Measurements from ENCODE around the gene FCN3.

The FCN3 gene

DNA sequence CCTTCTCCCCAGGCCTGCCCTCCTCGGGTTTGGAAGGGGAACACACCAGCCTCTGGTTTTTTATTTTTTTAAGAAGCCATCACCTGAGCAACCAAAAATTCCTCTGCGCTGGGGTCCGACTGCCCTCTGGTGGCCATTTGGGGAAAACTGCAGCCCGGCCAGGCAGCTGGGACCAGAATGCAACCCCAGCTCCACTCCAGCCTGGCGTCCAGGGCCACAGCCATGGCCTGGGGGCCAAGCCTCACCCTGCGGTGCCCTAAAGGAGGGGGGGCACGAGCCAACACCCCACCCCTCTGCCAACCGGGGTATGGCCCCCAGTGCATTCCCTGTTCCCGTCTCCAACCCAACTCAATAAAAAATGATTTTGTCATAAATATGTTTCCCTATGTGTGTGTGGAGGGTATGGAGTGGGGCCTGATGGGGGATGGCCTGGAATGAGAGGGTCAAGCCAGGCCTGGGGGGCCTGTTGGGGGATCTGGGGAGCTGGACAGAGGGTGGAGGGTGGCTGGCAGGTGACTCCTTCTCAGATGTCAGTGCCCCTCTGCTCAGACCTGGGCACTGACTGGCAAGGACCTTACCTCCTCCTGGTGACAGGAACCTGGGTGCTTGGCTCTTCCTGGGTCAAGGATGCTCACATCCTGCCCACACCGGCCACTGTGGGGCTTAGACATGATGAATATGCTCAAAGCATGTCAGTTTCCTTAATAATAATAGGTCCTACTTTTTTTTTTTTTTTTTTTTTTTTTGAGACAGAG is 21.0 kb upstream of the FCN3 start:
- TF ChIP-seq POLR2AphosphoS5 (IDR thresholded peaks at IDR 0.05; ENCODE audit: borderline replicate concordance, low read depth, low read length) (no peak), FOXP2 (optimal IDR thresholded peaks at IDR 0.05; ENCODE audit: control extremely low read depth, extremely low read length, insufficient read depth) (no peak), EZH2 (IDR thresholded peaks at IDR 0.05) (no peak)
- H3K36me3 ChIP-seq (ENCODE audit: insufficient read depth, low read length), result no peaks in the 10 kb centered on the region
- no peak overlapping the region for H3K4me3 ChIP-seq
- H3K9ac ChIP-seq (ENCODE audit: insufficient read length), result no peak overlapping the region
- H3K9me3 ChIP-seq (ENCODE audit: low read depth, low read length), result no peaks in the 10 kb centered on the region
- no peak for DNase-seq (ENCODE audit: low read depth, low spot score)
- no peak overlapping the region for H3K27ac ChIP-seq

DNA sequence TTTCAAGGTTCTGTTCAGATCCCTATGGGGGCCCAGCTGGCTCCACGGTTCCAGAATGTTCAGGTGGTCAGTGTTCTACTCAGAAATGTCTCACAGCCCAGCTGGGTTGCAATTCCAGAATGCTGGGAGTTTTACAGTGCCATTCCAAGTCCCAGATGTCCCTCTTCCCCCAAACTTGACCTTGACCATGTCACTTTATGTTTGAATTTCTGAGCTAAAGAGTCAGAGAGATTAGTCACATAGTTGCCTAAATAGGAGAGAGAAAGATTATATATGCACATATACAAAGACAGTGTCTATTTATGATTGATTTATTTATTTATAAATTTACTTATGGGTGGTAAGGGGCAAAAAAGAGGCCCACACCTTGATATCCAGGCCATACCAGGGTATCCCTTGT is 20.3 kb upstream of the FCN3 start:
- Histone ChIP-seq H3K9ac (ENCODE audit: insufficient read length) (no peak overlapping the region), H3K27ac (no peak overlapping the region), H3K4me3 (no peak overlapping the region), H3K9me3 (ENCODE audit: low read depth, low read length) (no peaks in the 10 kb centered on the region), H3K36me3 (ENCODE audit: insufficient read depth, low read length) (no peaks in the 10 kb centered on the region)
- TF ChIP-seq EZH2 (IDR thresholded peaks at IDR 0.05), result no peak
- TF ChIP-seq FOXP2 (optimal IDR thresholded peaks at IDR 0.05; ENCODE audit: control extremely low read depth, extremely low read length, insufficient read depth), result no peak
- TF ChIP-seq POLR2AphosphoS5 (IDR thresholded peaks at IDR 0.05; ENCODE audit: borderline replicate concordance, low read depth, low read length), result no peak
- no peak for DNase-seq (ENCODE audit: low read depth, low spot score)

DNA sequence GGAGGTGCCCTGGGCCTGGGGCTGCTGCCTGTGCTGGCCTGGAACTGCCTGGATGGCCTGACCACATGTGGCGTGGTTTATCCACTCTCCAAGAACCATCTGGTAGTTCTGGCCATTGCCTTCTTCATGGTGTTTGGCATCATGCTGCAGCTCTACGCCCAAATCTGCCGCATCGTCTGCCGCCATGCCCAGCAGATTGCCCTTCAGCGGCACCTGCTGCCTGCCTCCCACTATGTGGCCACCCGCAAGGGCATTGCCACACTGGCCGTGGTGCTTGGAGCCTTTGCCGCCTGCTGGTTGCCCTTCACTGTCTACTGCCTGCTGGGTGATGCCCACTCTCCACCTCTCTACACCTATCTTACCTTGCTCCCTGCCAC is 19.6 kb upstream of the FCN3 start:
- H3K36me3 ChIP-seq (ENCODE audit: insufficient read depth, low read length), result no peaks in the 10 kb centered on the region
- H3K9me3 ChIP-seq (ENCODE audit: low read depth, low read length), result no peaks in the 10 kb centered on the region
- no peak for DNase-seq (ENCODE audit: low read depth, low spot score)
- H3K4me3 ChIP-seq, result no peak overlapping the region
- TF ChIP-seq EZH2 (IDR thresholded peaks at IDR 0.05) (no peak), POLR2AphosphoS5 (IDR thresholded peaks at IDR 0.05; ENCODE audit: borderline replicate concordance, low read depth, low read length) (no peak), FOXP2 (optimal IDR thresholded peaks at IDR 0.05; ENCODE audit: control extremely low read depth, extremely low read length, insufficient read depth) (no peak)
- no peak overlapping the region for H3K27ac ChIP-seq
- no peak overlapping the region for H3K9ac ChIP-seq (ENCODE audit: insufficient read length)

DNA sequence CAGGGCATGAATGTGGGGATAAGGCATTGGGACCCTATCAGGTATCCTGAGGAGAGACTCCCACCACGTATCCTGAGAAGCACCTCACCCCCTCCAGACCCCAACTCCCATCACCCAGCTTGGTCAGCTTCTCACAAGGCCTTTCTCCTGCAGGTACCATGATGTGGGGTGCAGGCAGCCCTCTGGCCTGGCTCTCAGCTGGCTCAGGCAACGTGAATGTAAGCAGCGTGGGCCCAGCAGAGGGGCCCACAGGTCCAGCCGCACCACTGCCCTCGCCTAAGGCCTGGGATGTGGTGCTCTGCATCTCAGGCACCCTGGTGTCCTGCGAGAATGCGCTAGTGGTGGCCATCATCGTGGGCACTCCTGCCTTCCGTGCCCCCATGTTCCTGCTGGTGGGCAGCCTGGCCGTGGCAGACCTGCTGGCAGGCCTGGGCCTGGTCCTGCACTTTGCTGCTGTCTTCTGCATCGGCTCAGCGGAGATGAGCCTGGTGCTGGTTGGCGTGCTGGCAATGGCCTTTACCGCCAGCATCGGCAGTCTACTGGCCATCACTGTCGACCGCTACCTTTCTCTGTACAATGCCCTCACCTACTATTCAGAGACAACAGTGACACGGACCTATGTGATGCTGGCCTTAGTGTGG is 19.1 kb upstream of the FCN3 start:
- no peak overlapping the region for H3K4me3 ChIP-seq
- H3K9ac ChIP-seq (ENCODE audit: insufficient read length), result no peak overlapping the region
- no peak overlapping the region for H3K27ac ChIP-seq

DNA sequence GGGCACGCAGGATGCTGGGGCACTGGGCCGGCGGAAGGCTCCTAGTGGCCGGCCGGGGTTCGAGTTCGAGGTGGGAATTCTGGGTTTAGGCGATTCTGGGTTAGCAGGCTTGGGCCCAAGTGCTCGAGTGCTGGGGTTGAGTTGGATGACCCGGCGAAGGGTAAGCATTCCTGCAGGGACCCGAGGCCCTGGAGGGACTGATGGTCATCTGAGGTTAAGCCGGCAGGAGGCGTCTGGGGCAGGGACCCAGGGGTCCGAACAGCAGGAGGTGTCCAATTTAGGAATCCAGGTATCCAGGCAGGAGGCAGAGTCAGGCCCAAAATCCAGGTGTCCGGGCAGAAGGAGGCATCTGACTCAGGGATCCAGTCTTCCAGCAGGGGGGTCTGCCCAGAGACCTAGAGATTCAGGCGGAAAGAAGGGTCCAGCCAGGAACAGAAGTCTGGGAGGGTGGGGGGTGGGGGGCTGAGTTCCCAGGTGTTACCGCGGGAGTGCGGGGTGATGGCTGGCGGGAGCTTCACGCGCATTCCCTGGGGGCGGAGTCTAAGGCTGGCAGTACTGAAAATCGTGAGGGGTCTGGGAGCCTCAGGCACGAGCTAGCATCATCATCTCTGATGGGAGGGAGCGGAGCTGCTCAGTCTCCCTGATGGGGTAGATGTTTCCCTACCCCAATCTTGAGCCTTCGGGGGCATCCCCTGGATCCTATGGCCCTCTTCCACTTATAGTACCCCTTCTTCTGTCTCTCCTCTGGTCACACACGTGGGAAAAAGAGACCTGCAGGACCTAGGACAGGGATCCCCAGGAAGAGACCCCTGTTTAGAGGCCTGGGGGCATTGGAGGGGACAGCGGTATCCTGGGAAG is 18.4 kb upstream of the FCN3 start:
- TF ChIP-seq FOXP2 (optimal IDR thresholded peaks at IDR 0.05; ENCODE audit: control extremely low read depth, extremely low read length, insufficient read depth), result no peak
- TF ChIP-seq EZH2 (IDR thresholded peaks at IDR 0.05), result no peak
- TF ChIP-seq POLR2AphosphoS5 (IDR thresholded peaks at IDR 0.05; ENCODE audit: borderline replicate concordance, low read depth, low read length), result no peak
- Histone ChIP-seq H3K27ac (no peak overlapping the region), H3K36me3 (ENCODE audit: insufficient read depth, low read length) (no peaks in the 10 kb centered on the region)

More for the DNA sequence above, 19.1 kb upstream of the FCN3 start:
- DNase-seq (ENCODE audit: low read depth, low spot score), result no peak
- no peak for TF ChIP-seq EZH2 (IDR thresholded peaks at IDR 0.05)
- TF ChIP-seq FOXP2 (optimal IDR thresholded peaks at IDR 0.05; ENCODE audit: control extremely low read depth, extremely low read length, insufficient read depth), result no peak
- TF ChIP-seq POLR2AphosphoS5 (IDR thresholded peaks at IDR 0.05; ENCODE audit: borderline replicate concordance, low read depth, low read length), result no peak
- H3K36me3 ChIP-seq (ENCODE audit: insufficient read depth, low read length), result no peaks in the 10 kb centered on the region
- no peaks in the 10 kb centered on the region for H3K9me3 ChIP-seq (ENCODE audit: low read depth, low read length)

DNA sequence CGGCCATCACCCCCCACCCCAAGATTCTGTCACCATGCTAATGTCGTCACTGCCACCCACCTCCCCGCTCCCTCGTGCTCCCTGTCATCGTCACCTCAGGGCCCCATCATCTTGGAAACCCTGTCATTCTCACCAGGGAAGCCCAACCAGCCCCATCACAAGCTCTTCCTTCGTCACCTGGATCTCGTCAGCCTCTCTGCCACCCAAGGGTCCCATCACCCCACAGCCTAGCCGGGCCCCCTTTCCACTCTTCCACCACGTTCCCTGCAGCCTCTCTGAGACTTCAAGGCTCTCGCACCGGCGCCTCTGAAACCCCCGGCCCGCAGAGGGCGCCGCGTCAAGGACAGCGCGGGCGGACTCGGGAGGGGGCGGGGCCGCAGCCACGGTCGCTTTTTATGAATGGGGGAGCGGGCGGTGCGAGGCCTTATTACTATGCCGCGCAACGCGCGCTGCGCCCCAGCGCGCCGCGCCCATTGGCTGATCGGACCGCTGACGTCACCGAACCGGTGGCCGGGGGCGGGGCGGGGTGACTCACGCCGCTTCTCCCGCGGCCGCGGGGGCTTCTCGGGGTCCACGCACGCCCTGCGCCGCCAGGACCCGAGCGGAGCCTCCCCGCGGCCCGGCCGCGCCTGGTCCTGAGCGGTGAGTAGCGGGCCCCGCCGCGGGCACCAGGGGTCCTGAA is 17.6 kb upstream of the FCN3 start, which contains the start of gene GPR3:
GPR3 (plus strand) TSS at position 527 of the 682 bp plus-strand sequence. CDS start 1,177 bp downstream, outside the sequence.
- Histone ChIP-seq H3K9ac (ENCODE audit: insufficient read length) (peak within 1 kb of the TSS; percentile 75), H3K9me3 (ENCODE audit: low read depth, low read length) (no peaks in the 10 kb centered on the region), H3K4me3 (peak within 1 kb of the TSS; percentile 88), H3K36me3 (ENCODE audit: insufficient read depth, low read length) (no peaks in the 10 kb centered on the region), H3K27ac (no peak within 1 kb of the TSS)
- DNase-seq (ENCODE audit: low read depth, low spot score), result no peak
- TF ChIP-seq POLR2AphosphoS5 (IDR thresholded peaks at IDR 0.05; ENCODE audit: borderline replicate concordance, low read depth, low read length) (no peak), EZH2 (IDR thresholded peaks at IDR 0.05) (no peak), FOXP2 (optimal IDR thresholded peaks at IDR 0.05; ENCODE audit: control extremely low read depth, extremely low read length, insufficient read depth) (no peak)

More for the DNA sequence above, 18.4 kb upstream of the FCN3 start:
- H3K4me3 ChIP-seq, result peak overlapping the region; percentile 88
- no peaks in the 10 kb centered on the region for H3K9me3 ChIP-seq (ENCODE audit: low read depth, low read length)
- H3K9ac ChIP-seq (ENCODE audit: insufficient read length), result peak overlapping the region; percentile 75
- DNase-seq (ENCODE audit: low read depth, low spot score), result no peak

DNA sequence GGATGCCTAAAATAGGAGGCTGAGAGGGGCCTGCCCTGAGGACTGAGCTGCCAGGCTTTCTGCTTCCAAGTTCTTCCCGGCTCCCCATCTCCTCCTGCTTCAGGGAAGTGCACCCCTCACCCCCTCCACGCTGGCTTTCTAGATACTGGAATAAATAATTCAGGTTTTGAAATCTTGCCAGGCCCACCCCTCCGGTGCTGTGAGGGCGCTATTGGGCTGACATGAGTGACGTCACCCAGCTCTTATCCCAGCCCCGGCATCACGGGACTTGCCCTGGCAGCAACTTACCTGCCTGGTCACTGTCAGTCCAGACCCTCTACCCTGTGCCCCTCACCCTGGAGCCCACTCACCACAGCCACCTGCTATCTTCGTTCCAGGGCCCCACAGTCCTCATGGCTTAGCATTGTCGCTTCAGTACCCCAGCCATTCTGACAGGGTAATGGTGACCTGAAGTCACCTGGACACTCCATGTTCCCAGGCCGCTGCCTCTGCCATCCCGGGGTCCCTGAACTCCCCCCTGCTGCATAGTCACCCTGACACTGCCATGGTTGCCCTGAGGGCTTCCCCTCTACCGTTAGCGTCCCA is 17.0 kb upstream of the FCN3 start:
- H3K27ac ChIP-seq, result no peak overlapping the region
- TF ChIP-seq EZH2 (IDR thresholded peaks at IDR 0.05) (no peak), POLR2AphosphoS5 (IDR thresholded peaks at IDR 0.05; ENCODE audit: borderline replicate concordance, low read depth, low read length) (no peak), FOXP2 (optimal IDR thresholded peaks at IDR 0.05; ENCODE audit: control extremely low read depth, extremely low read length, insufficient read depth) (no peak)
- H3K9ac ChIP-seq (ENCODE audit: insufficient read length), result no peak overlapping the region
- H3K36me3 ChIP-seq (ENCODE audit: insufficient read depth, low read length), result no peaks in the 10 kb centered on the region
- DNase-seq (ENCODE audit: low read depth, low spot score), result no peak
- H3K9me3 ChIP-seq (ENCODE audit: low read depth, low read length), result no peaks in the 10 kb centered on the region
- peak overlapping the region; percentile 88 for H3K4me3 ChIP-seq

All from SK-N-MC (cell line).